Neural crest cell (in vitro differentiated cells): ENCODE measurements around the gene COMT. TPM values are rescaled to one million over a fixed set of nuclear protein-coding genes. Genes with fewer than 3 reads are reported as not detected.

ENCODE experiments used
- DNase-seq: peaks from one replicate; pipeline ENCODE4 v3.0.0; 2021; ENCODE audit warnings: low read depth, mixed read lengths, low spot score
- H3K27ac Mint-ChIP-seq: one replicate; pipeline ENCODE4 v1.8.0; 2021; ENCODE audit warnings: mild to moderate bottlenecking, mixed read lengths; ENCODE audit not compliant: unreplicated experiment
- H3K27me3 Mint-ChIP-seq: 2 replicates; pipeline ENCODE4 v1.8.0; 2021; ENCODE audit warnings: low read depth, mild to moderate bottlenecking, mixed read lengths
- H3K36me3 Mint-ChIP-seq: 2 replicates; pipeline ENCODE4 v1.8.0; 2021; ENCODE audit warnings: low read depth, mild to moderate bottlenecking, mixed read lengths
- H3K4me1 Mint-ChIP-seq: 2 replicates; pipeline ENCODE4 v1.8.0; 2021; ENCODE audit warnings: mixed read lengths
- H3K4me3 Mint-ChIP-seq: one replicate; pipeline ENCODE4 v1.8.0; 2021; ENCODE audit warnings: mild to moderate bottlenecking, mixed read lengths
- H3K9me3 Mint-ChIP-seq: 2 replicates; pipeline ENCODE4 v1.8.0; 2021; ENCODE audit warnings: mixed read lengths
- total RNA-seq: library from RNA; stranded (reverse); gene quantifications from 2 replicates; pipeline ENCODE4 v1.2.1, GENCODE V29; 2021
- TF ChIP-seq, protein P1 (sequence below): fragments of 200-600 bp; sonication (generic); conservative IDR thresholded peaks from 2 replicates; pipeline ENCODE4 v1.5.0; 2021; ENCODE audit warnings: antibody characterized with exemption, mild to moderate bottlenecking

The COMT gene
- total RNA-seq, 1 donor from 2014 or later = 86.4 TPM

DNA sequence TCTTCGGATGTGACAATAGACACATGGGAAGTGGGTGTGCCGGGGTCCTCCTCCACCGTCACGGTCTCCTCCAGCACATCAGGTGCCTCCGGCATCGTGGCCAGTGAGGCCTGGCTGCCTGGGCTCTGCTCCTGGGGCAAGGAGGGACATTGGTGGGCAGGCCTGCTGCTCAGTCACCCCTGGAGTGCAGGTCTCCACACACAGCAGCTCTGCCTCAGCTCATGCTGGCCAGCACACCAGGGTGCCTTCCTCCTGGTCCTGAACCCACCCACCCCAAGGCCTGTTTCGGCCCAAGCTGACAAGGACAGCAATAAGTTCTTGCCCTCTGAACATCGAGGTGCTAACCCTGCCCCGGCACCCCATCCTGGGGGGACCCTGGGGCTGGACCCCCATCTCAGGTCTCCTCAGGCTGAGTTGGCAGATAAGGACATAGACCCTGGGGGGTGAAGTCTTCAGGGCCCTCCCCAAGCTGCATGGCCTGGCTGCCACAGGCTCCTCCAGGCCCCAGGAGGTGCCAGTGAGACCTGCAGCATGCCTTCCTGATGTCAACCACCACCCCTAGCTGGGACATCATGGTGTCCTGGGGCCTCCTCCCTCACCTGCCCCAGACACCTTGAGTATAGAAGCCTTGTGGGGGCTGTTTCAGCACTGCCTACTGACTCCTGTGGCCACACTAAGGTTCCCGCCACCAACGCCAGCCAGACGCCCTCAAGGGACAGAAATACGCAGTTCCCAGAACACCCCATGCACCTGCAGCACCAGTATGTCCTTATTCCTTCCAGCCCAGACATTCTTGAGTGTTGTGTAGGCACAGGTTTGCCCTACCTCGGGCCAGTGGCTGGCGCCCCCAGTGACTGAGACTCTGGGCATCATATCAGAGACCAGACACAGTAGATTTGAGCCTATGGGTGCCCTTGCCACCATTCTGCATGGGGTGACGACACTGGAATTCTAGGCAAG is 40.7 kb downstream of the COMT start:
- no peak for DNase-seq
- peaks cover 2% of the 10 kb centered on the region for H3K36me3 Mint-ChIP-seq
- TF ChIP-seq, protein P1, sequence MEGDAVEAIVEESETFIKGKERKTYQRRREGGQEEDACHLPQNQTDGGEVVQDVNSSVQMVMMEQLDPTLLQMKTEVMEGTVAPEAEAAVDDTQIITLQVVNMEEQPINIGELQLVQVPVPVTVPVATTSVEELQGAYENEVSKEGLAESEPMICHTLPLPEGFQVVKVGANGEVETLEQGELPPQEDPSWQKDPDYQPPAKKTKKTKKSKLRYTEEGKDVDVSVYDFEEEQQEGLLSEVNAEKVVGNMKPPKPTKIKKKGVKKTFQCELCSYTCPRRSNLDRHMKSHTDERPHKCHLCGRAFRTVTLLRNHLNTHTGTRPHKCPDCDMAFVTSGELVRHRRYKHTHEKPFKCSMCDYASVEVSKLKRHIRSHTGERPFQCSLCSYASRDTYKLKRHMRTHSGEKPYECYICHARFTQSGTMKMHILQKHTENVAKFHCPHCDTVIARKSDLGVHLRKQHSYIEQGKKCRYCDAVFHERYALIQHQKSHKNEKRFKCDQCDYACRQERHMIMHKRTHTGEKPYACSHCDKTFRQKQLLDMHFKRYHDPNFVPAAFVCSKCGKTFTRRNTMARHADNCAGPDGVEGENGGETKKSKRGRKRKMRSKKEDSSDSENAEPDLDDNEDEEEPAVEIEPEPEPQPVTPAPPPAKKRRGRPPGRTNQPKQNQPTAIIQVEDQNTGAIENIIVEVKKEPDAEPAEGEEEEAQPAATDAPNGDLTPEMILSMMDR = no peak
- H3K9me3 Mint-ChIP-seq = no peaks in the 10 kb centered on the region
- peaks cover 18% of the 10 kb centered on the region for H3K4me1 Mint-ChIP-seq
- no peaks in the 10 kb centered on the region for H3K27me3 Mint-ChIP-seq
- peak overlapping the region; percentile 19 for H3K4me3 Mint-ChIP-seq
- H3K27ac Mint-ChIP-seq = no peak overlapping the region

- H3K9me3 Mint-ChIP-seq = no peaks in the 10 kb centered on the region
- H3K4me3 Mint-ChIP-seq = peak overlapping the region; percentile 72
- no peak for DNase-seq
- TF ChIP-seq, protein P1 = no peak
- peaks cover 2% of the 10 kb centered on the region for H3K36me3 Mint-ChIP-seq
- H3K27ac Mint-ChIP-seq = no peak overlapping the region
- peaks cover 18% of the 10 kb centered on the region for H3K4me1 Mint-ChIP-seq
- H3K27me3 Mint-ChIP-seq = no peaks in the 10 kb centered on the region
These were observed 41.5 kb downstream of the COMT start for GRCh38 chr22:19982991-19983578.

DNA sequence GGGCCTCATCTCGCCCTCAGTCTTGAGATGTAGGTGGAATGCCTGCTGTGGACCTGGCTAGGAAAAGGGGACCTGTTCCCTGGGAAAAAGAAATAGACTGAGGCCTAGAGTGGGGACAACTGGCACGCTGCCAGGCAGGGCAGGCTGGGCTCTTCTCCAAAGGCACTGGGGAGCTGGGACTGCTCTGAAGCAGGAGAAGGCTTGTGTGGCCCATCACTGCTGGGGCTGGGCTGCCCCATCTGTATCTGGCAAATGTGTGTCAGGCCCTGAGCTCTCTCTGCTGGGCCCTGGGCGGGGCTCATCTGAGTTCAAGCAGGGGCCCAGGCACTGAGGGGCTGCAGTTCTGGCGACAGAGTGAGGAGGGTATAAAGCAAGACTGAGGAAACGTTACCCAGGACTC is 42.2 kb downstream of the COMT start:
- peaks cover 2% of the 10 kb centered on the region for H3K36me3 Mint-ChIP-seq
- H3K9me3 Mint-ChIP-seq = no peaks in the 10 kb centered on the region
- peak overlapping the region; percentile 72 for H3K4me3 Mint-ChIP-seq
- DNase-seq = no peak
- H3K27me3 Mint-ChIP-seq = no peaks in the 10 kb centered on the region
- peaks cover 18% of the 10 kb centered on the region for H3K4me1 Mint-ChIP-seq
- TF ChIP-seq, protein P1 = no peak
- H3K27ac Mint-ChIP-seq = no peak overlapping the region

DNA sequence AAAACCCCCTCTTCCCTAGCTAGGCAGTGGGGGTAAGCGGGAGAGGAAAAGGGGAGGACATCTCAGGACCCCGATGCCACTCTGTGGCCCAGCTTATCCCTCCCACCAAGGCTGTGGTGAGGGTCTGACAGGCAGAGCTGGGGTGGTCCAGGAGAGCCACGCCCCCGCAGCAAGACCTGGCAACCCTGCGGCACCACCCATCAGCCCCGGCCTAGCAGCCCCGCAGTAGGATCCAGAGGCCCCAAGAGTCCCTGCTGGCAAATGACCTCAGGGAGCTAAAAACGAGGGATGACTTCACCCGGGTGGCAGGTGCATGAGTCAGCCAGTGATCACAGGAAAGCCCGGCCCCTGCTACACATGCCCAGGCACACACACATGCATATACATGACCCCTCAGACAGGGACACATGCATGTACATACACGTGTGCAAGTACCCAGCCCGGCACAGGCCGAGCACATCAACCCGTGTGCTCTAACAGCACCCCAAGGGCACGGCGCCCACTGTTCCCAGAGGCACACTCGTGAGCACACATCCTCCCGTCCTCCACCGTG is 42.7 kb downstream of the COMT start:
- TF ChIP-seq, protein P1 = no peak
- H3K9me3 Mint-ChIP-seq = no peaks in the 10 kb centered on the region

GRCh38 chr22:19984851-19985811 is 43.6 kb downstream of the COMT start:
- TF ChIP-seq, protein P1 = no peak
- H3K27ac Mint-ChIP-seq = peak overlapping the region; percentile 71
- H3K4me3 Mint-ChIP-seq = peak overlapping the region; percentile 61
- H3K27me3 Mint-ChIP-seq = no peaks in the 10 kb centered on the region
- DNase-seq = no peak
- H3K4me1 Mint-ChIP-seq = peaks cover 18% of the 10 kb centered on the region
- no peaks in the 10 kb centered on the region for H3K9me3 Mint-ChIP-seq
- no peaks in the 10 kb centered on the region for H3K36me3 Mint-ChIP-seq

More for the DNA sequence above, 42.7 kb downstream of the COMT start:
- no peaks in the 10 kb centered on the region for H3K36me3 Mint-ChIP-seq
- peak overlapping the region; percentile 72 for H3K4me3 Mint-ChIP-seq
- H3K27me3 Mint-ChIP-seq = no peaks in the 10 kb centered on the region
- H3K4me1 Mint-ChIP-seq = peaks cover 18% of the 10 kb centered on the region
- DNase-seq = no peak
- peak overlapping the region; percentile 50 for H3K27ac Mint-ChIP-seq
